Esophagus muscularis mucosa (tissue), 4 donors: ENCODE results near the gene LRIT2. TPM values are rescaled to one million over a fixed set of nuclear protein-coding genes. Genes with fewer than 3 reads are reported as not detected.

Experiments
- DNase-seq: peaks from one replicate; pipeline ENCODE4 v3.0.0-alpha.2; 2017; ENCODE audit errors: extremely low spot score
- H3K27ac ChIP-seq, 4 donors: fragments of 200-600 bp; sonication (generic); replicated peaks in 1 of 4; 1 replicate in 3 of 4; 2 replicates in 1 of 4; pipeline ENCODE4 v1.5.1; 2016 to 2019; ENCODE audit warnings: mild to moderate bottlenecking in 1 of 4
- H3K27me3 ChIP-seq, 4 donors: fragments of 200-600 bp; sonication (generic); one replicate each; pipeline versions ENCODE4 v1.5.1 to v1.6.0; 2016 to 2019
- H3K36me3 ChIP-seq, 4 donors: fragments of 200-600 bp; sonication (generic); one replicate each; pipeline ENCODE4 v1.5.1; 2016 to 2019
- H3K4me1 ChIP-seq, 4 donors: fragments of 200-600 bp; sonication (generic); one replicate each; pipeline ENCODE4 v1.5.1; 2016 to 2019
- H3K4me3 ChIP-seq, 4 donors: fragments of 200-600 bp; sonication (generic); 1 replicate in 2 of 4; 2 replicates in 2 of 4; pipeline ENCODE4 v1.5.1; 2016 to 2019; ENCODE audit warnings: mild to moderate bottlenecking in 4 of 4, moderate library complexity in 1 of 4
- H3K9me3 ChIP-seq, 4 donors: fragments of 200-600 bp; sonication (generic); 1 replicate in 3 of 4; 2 replicates in 1 of 4; pipeline ENCODE4 v1.5.1; 2016 to 2019
- CTCF ChIP-seq, 3 experiments: fragments of 200-600 bp in 2 of 3; fragments of 450-650 bp in 1 of 3; sonication (generic) in 2 of 3; IDR thresholded peaks; one replicate each; pipeline ENCODE4 v1.5.1; 2017 to 2019; ENCODE audit warnings: antibody characterized with exemption in 3 of 3, mild to moderate bottlenecking in 2 of 3, moderate library complexity in 1 of 3
- EP300 ChIP-seq: sonication (generic); formaldehyde crosslinking; IDR thresholded peaks from one replicate; pipeline ENCODE4 v1.6.1; 2017; ENCODE audit warnings: antibody characterized with exemption
- POLR2A ChIP-seq: fragments of 450-650 bp; IDR thresholded peaks from one replicate; pipeline ENCODE4 v1.6.1; 2017; ENCODE audit warnings: antibody characterized with exemption, moderate library complexity, mild to moderate bottlenecking, low read depth
- POLR2AphosphoS5 ChIP-seq, 2 donors: sonication (generic); formaldehyde crosslinking; IDR thresholded peaks; one replicate each; pipeline ENCODE4 v1.6.1; 2017; ENCODE audit warnings: antibody characterized with exemption in 2 of 2
- WGBS: methylation state at CpG from one replicate; pipeline ENCODE4 v1.1.5; 2018; 5-methylcytosine and 5-hydroxymethylcytosine counted together
- intact Hi-C: fragments of 100-400 bp; cut with DNase I; formaldehyde crosslinking; loops from one replicate; pipeline ENCODE4 v1.15.1; 2023
- total RNA-seq, 4 donors: library from RNA; depleted of rRNA; stranded (reverse); fragments of >200 nt; gene quantifications; one replicate each; pipeline versions ENCODE4 v1.1.0 to v1.2.1, GENCODE V29; 2016

The LRIT2 gene
- total RNA-seq, 4 donors from 2014 or later, result 0.19 TPM; not detected in 3

- no peak for DNase-seq
- intact Hi-C loops, result no loop called here
- WGBS, result 93% methylated on average over 5 of the region's 5 CpGs
- Histone ChIP-seq H3K4me3 (no peak overlapping the region), H3K27me3 (peaks cover 0 to 53% (median 0%) of the 10 kb centered on the region in 4 donors), H3K36me3 (no peaks in the 10 kb centered on the region), H3K4me1 (no peaks in the 10 kb centered on the region), H3K27ac (no peak overlapping the region), H3K9me3 (no peaks in the 10 kb centered on the region)
- TF ChIP-seq CTCF (IDR thresholded peaks at IDR 0.05) (no peak), EP300 (no peak), POLR2A (no peak), POLR2AphosphoS5 (IDR thresholded peaks at IDR 0.05) (no peak)
Observed at GRCh38 chr10:84202349-84202748, 23.0 kb downstream of the LRIT2 start.

- H3K4me3 ChIP-seq, result no peak overlapping the region
- no peak for DNase-seq
- TF ChIP-seq CTCF (IDR thresholded peaks at IDR 0.05), result no peak
- no peak for TF ChIP-seq EP300
- TF ChIP-seq POLR2A, result no peak
- TF ChIP-seq POLR2AphosphoS5 (IDR thresholded peaks at IDR 0.05), result no peak
- H3K9me3 ChIP-seq, result no peaks in the 10 kb centered on the region
- H3K27ac ChIP-seq, result no peak overlapping the region
- H3K27me3 ChIP-seq, result peaks cover 0 to 53% (median 0%) of the 10 kb centered on the region in 4 donors
- no peaks in the 10 kb centered on the region for H3K4me1 ChIP-seq
- WGBS, result 86% methylated on average over 1 of the region's 11 CpGs
- intact Hi-C loops, result no loop called here
- no peaks in the 10 kb centered on the region for H3K36me3 ChIP-seq
Observed at GRCh38 chr10:84201682-84202081, 23.7 kb downstream of the LRIT2 start.

GRCh38 chr10:84201244-84201606 lies 24.1 kb downstream of the LRIT2 start:
- intact Hi-C loops, result no loop called here
- DNase-seq, result no peak
- TF ChIP-seq POLR2AphosphoS5 (IDR thresholded peaks at IDR 0.05), result no peak
- TF ChIP-seq POLR2A, result no peak
- TF ChIP-seq EP300, result no peak
- no peak for TF ChIP-seq CTCF (IDR thresholded peaks at IDR 0.05)
- Histone ChIP-seq H3K36me3 (no peaks in the 10 kb centered on the region), H3K27me3 (peaks cover 0 to 53% (median 2%) of the 10 kb centered on the region in 4 donors), H3K27ac (no peak overlapping the region), H3K9me3 (no peaks in the 10 kb centered on the region), H3K4me3 (no peak overlapping the region), H3K4me1 (no peaks in the 10 kb centered on the region)
- 81% methylated on average over 4 of the region's 6 CpGs for WGBS

GRCh38 chr10:84200537-84201243 lies 24.7 kb downstream of the LRIT2 start:
- H3K4me1 ChIP-seq, result no peaks in the 10 kb centered on the region
- H3K9me3 ChIP-seq, result no peaks in the 10 kb centered on the region
- WGBS, result 80% methylated on average over 10 of the region's 11 CpGs
- TF ChIP-seq EP300 (no peak), POLR2AphosphoS5 (IDR thresholded peaks at IDR 0.05) (no peak), POLR2A (no peak), CTCF (IDR thresholded peaks at IDR 0.05) (no peak)
- peaks cover 0 to 53% (median 7%) of the 10 kb centered on the region in 4 donors for H3K27me3 ChIP-seq
- intact Hi-C loops, result no loop called here
- no peaks in the 10 kb centered on the region for H3K36me3 ChIP-seq
- no peak for DNase-seq
- no peak overlapping the region for H3K4me3 ChIP-seq
- H3K27ac ChIP-seq, result no peak overlapping the region
